NCI-H2196 treated with DMSO at 0.1 percent for 48 hours (cell line): ENCODE results near the gene LIN7B.

ENCODE experiments used
- DNase-seq: peaks from one replicate; lab custom pipeline; 2025; ENCODE audit not compliant: unreplicated experiment; lab: John Stamatoyannopoulos, UW

The LIN7B gene

GRCh38 chr19:49094505-49095482 is 19.4 kb upstream of the LIN7B start:
- DNase-seq, result no peak

- DNase-seq, result peak; percentile 85
These were observed 16.5 kb upstream of the LIN7B start for GRCh38 chr19:49097453-49098288.

GRCh38 chr19:49098795-49099194 is 15.4 kb upstream of the LIN7B start:
- no peak for DNase-seq

GRCh38 chr19:49101160-49101559 is 13.0 kb upstream of the LIN7B start:
- no peak for DNase-seq

GRCh38 chr19:49102303-49102702 is 11.9 kb upstream of the LIN7B start:
- DNase-seq, result no peak

- DNase-seq, result no peak
These were observed 10.7 kb upstream of the LIN7B start for GRCh38 chr19:49103331-49104085.

GRCh38 chr19:49104229-49104864 is 9.8 kb upstream of the LIN7B start:
- DNase-seq, result no peak

- DNase-seq, result peak; percentile 69
These were observed 7.5 kb upstream of the LIN7B start for GRCh38 chr19:49106648-49107135.

GRCh38 chr19:49107625-49108459 is 6.3 kb upstream of the LIN7B start:
- no peak for DNase-seq

- no peak for DNase-seq
These were observed 5.1 kb upstream of the LIN7B start for GRCh38 chr19:49109051-49109450.

- DNase-seq, result no peak
These were observed 4.5 kb upstream of the LIN7B start for GRCh38 chr19:49109569-49110233.

GRCh38 chr19:49110567-49110966 is 3.6 kb upstream of the LIN7B start:
- DNase-seq, result no peak

GRCh38 chr19:49111218-49111998 is 2.8 kb upstream of the LIN7B start:
- no peak for DNase-seq

GRCh38 chr19:49114630-49115363 is 627 bp downstream of the LIN7B start:
- no peak for DNase-seq

GRCh38 chr19:49116544-49116943 is 2.4 kb downstream of the LIN7B start:
- no peak for DNase-seq

GRCh38 chr19:49117677-49118564 is 3.8 kb downstream of the LIN7B start:
- no peak for DNase-seq
